ENCODE measurements around the gene FLOT2. TPM values are rescaled to one million over a fixed set of nuclear protein-coding genes. Genes with fewer than 3 reads are reported as not detected.

The FLOT2 gene
- total RNA-seq, 4 donors from 2014 or later, result 15.3 to 37.9 (median 28.4) TPM

DNA sequence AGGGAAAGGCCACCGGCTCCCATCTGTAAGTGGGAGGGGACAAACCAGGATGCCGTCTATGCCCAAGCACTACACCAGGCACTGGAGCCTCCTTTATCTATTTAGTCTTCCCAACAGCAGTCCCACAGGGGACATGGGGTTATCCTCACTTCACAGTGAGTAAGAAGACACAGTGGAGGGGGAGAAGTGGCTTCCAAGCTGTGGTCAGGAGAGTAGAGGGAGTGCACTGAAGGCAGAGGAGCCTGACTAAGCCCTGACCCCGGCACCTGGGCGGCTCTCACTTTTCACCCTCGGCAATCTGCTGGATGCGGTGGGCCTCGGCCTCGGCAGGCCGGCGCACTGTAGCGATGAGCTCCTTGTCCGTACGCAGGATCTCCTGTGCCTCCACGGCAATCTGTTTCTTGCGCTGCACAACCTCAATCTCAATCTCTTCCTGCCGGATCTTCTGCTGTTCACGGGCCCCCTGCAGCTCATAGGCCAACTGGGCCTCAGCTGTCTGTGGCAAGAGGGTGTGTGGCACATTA, 15.9 kb downstream of the FLOT2 start:
- intact Hi-C loops (cut with DNase I; ENCODE audit: low total_unique reads) (no loop called here), in situ Hi-C loops (cut with MboI; ENCODE audit: low sequenced_read_pairs in 4 of 4) (no loop called here)
- H3K27ac ChIP-seq, result no peak overlapping the region
- no peaks in the 10 kb centered on the region for H3K27me3 ChIP-seq
- H3K4me1 ChIP-seq, result no peaks in the 10 kb centered on the region
- ATAC-seq, result no peak
- no peaks in the 10 kb centered on the region for H3K9me3 ChIP-seq
- no peak overlapping the region for H3K4me3 ChIP-seq
- no peak for DNase-seq
- TF ChIP-seq, protein P1, sequence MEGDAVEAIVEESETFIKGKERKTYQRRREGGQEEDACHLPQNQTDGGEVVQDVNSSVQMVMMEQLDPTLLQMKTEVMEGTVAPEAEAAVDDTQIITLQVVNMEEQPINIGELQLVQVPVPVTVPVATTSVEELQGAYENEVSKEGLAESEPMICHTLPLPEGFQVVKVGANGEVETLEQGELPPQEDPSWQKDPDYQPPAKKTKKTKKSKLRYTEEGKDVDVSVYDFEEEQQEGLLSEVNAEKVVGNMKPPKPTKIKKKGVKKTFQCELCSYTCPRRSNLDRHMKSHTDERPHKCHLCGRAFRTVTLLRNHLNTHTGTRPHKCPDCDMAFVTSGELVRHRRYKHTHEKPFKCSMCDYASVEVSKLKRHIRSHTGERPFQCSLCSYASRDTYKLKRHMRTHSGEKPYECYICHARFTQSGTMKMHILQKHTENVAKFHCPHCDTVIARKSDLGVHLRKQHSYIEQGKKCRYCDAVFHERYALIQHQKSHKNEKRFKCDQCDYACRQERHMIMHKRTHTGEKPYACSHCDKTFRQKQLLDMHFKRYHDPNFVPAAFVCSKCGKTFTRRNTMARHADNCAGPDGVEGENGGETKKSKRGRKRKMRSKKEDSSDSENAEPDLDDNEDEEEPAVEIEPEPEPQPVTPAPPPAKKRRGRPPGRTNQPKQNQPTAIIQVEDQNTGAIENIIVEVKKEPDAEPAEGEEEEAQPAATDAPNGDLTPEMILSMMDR (IDR thresholded peaks at IDR 0.05 in 4 of 5, conservative IDR thresholded peaks at IDR 0.05 in 1 of 5), result no peak
- TF ChIP-seq POLR2A (IDR thresholded peaks at IDR 0.05), result no peak
- H3K36me3 ChIP-seq, result peaks cover 0 to 79% of the 10 kb centered on the region in 2 donors

DNA sequence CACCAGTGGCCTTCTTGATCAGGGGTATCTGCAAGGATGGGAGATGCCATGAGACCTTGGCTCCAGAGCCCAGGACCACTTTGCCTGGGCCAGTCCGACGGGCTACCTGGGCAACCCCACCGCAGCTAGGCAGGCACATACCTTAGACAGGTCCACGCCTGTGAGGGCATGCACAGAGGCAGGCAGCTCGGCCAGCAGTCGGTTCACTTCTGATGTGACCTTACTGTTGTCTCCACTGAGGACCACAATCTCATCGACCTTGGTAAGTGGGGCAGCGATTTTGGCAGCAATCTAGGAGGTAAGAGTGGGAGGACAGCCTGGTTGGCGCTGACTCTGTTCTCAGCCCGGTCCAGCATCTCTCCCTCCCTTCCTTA, 17.0 kb downstream of the FLOT2 start:
- H3K27ac ChIP-seq, result no peak overlapping the region
- no peaks in the 10 kb centered on the region for H3K27me3 ChIP-seq
- TF ChIP-seq POLR2A (IDR thresholded peaks at IDR 0.05), result no peak
- TF ChIP-seq, protein P1 (IDR thresholded peaks at IDR 0.05 in 4 of 5, conservative IDR thresholded peaks at IDR 0.05 in 1 of 5), result no peak
- H3K4me3 ChIP-seq, result no peak overlapping the region
- no peak for DNase-seq
- no peaks in the 10 kb centered on the region for H3K9me3 ChIP-seq
- in situ Hi-C loops (cut with MboI; ENCODE audit: low sequenced_read_pairs in 4 of 4), result no loop called here
- intact Hi-C loops (cut with DNase I; ENCODE audit: low total_unique reads), result no loop called here
- ATAC-seq, result no peak
- H3K36me3 ChIP-seq, result peaks cover 0 to 73% of the 10 kb centered on the region in 2 donors
- no peaks in the 10 kb centered on the region for H3K4me1 ChIP-seq

DNA sequence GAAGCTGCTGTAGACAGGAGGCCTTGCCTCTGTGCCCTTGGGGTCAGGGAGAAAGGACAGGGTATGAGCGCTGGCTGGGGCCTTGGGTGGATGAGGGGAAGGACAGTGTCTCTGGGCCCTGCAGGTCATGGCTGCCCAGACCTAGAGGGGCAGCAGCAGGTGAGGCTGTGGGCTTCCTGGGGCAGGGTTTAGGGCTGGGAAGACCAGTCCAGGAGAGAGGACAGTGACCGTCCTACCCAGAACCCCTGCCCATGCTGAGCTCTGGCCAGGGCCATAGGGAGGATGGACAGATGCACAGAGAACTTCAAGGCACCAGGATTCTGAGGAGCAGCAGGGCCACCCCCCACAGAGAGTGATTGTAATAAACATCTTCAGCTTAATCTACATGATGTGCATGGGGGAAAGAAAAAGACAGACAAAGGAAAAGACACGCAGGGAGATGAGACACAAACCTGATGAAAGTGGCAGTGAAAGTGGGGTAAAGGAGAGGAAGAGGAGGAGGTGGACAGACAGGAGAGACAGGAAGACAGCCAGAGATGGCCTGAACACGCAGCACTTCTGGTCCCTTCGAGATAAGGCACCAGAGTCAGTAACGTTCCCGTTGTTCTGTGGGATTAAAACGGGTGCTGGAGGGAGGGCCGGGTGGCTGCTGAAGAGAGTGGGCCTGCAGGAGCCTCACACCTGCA, 17.5 kb downstream of the FLOT2 start:
- no peak for DNase-seq
- no peaks in the 10 kb centered on the region for H3K4me1 ChIP-seq
- TF ChIP-seq, protein P1 (IDR thresholded peaks at IDR 0.05 in 4 of 5, conservative IDR thresholded peaks at IDR 0.05 in 1 of 5), result no peak
- TF ChIP-seq POLR2A (IDR thresholded peaks at IDR 0.05), result no peak
- peaks cover 0 to 68% of the 10 kb centered on the region in 2 donors for H3K36me3 ChIP-seq
- intact Hi-C loops (cut with DNase I; ENCODE audit: low total_unique reads), result no loop called here
- no peaks in the 10 kb centered on the region for H3K9me3 ChIP-seq
- no peak overlapping the region for H3K27ac ChIP-seq
- no peak overlapping the region for H3K4me3 ChIP-seq
- ATAC-seq, result no peak
- in situ Hi-C loops (cut with MboI; ENCODE audit: low sequenced_read_pairs in 4 of 4), result no loop called here
- H3K27me3 ChIP-seq, result no peaks in the 10 kb centered on the region

GRCh38 chr17:28878981-28879380, 18.6 kb downstream of the FLOT2 start:
- TF ChIP-seq POLR2A (IDR thresholded peaks at IDR 0.05), result no peak
- TF ChIP-seq, protein P1 (IDR thresholded peaks at IDR 0.05 in 4 of 5, conservative IDR thresholded peaks at IDR 0.05 in 1 of 5), result peak in 2 of 5 experiments; percentile 25 to 29
- Histone ChIP-seq H3K36me3 (peaks cover 0 to 58% of the 10 kb centered on the region in 2 donors), H3K9me3 (no peaks in the 10 kb centered on the region), H3K27me3 (no peaks in the 10 kb centered on the region), H3K27ac (no peak overlapping the region), H3K4me1 (no peaks in the 10 kb centered on the region), H3K4me3 (no peak overlapping the region)
- DNase-seq (no peak), ATAC-seq (peak in 1 of 2 donors; percentile 41)
- in situ Hi-C loops (cut with MboI; ENCODE audit: low sequenced_read_pairs in 4 of 4) (no loop called here), intact Hi-C loops (cut with DNase I; ENCODE audit: low total_unique reads) (no loop called here)

All from gastrocnemius medialis (tissue), 4 donors.